ENCODE data around the gene RBBP8. TPM values are rescaled to one million over a fixed set of nuclear protein-coding genes. Genes with fewer than 3 reads are reported as not detected.
A peak's percentile ranks its signal among the peaks of the same experiment; 100 is the strongest.

Gene RBBP8
- total RNA-seq, 1 donor from 2014 or later: 75.2 TPM

GRCh38 chr18:22964116-22964515, 31.0 kb downstream of the RBBP8 start:
- Mint-ChIP-seq H3K27ac (peak overlapping the region; percentile 24), H3K4me1 (ENCODE audit: low read depth) (peaks cover 6% of the 10 kb centered on the region), H3K9me3 (ENCODE audit: low read depth) (no peaks in the 10 kb centered on the region), H3K4me3 (ENCODE audit: low read depth) (no peak overlapping the region), H3K27me3 (no peaks in the 10 kb centered on the region), H3K36me3 (ENCODE audit: insufficient read depth) (peaks cover 18% of the 10 kb centered on the region)
- no peak for TF ChIP-seq CTCF (IDR thresholded peaks at IDR 0.05; ENCODE audit: unreplicated experiment)
- no peak for DNase-seq (ENCODE audit: low spot score, unreplicated experiment)

GRCh38 chr18:22964722-22965121, 31.6 kb downstream of the RBBP8 start:
- no peak for DNase-seq (ENCODE audit: low spot score, unreplicated experiment)
- Mint-ChIP-seq H3K9me3 (ENCODE audit: low read depth) (no peaks in the 10 kb centered on the region), H3K4me3 (ENCODE audit: low read depth) (no peak overlapping the region), H3K27ac (no peak overlapping the region), H3K4me1 (ENCODE audit: low read depth) (peaks cover 6% of the 10 kb centered on the region), H3K27me3 (no peaks in the 10 kb centered on the region), H3K36me3 (ENCODE audit: insufficient read depth) (peaks cover 14% of the 10 kb centered on the region)
- no peak for TF ChIP-seq CTCF (IDR thresholded peaks at IDR 0.05; ENCODE audit: unreplicated experiment)

- Mint-ChIP-seq H3K9me3 (ENCODE audit: low read depth) (no peaks in the 10 kb centered on the region), H3K4me1 (ENCODE audit: low read depth) (no peaks in the 10 kb centered on the region), H3K27me3 (no peaks in the 10 kb centered on the region), H3K36me3 (ENCODE audit: insufficient read depth) (peaks cover 17% of the 10 kb centered on the region), H3K27ac (no peak overlapping the region), H3K4me3 (ENCODE audit: low read depth) (no peak overlapping the region)
- no peak for DNase-seq (ENCODE audit: low spot score, unreplicated experiment)
- no peak for TF ChIP-seq CTCF (IDR thresholded peaks at IDR 0.05; ENCODE audit: unreplicated experiment)
Observed at GRCh38 chr18:22971038-22971437, 37.9 kb downstream of the RBBP8 start.

- DNase-seq (ENCODE audit: low spot score, unreplicated experiment): no peak
- no peaks in the 10 kb centered on the region for H3K9me3 Mint-ChIP-seq (ENCODE audit: low read depth)
- no peaks in the 10 kb centered on the region for H3K27me3 Mint-ChIP-seq
- no peak for TF ChIP-seq CTCF (IDR thresholded peaks at IDR 0.05; ENCODE audit: unreplicated experiment)
- no peak overlapping the region for H3K4me3 Mint-ChIP-seq (ENCODE audit: low read depth)
- peaks cover 20% of the 10 kb centered on the region for H3K36me3 Mint-ChIP-seq (ENCODE audit: insufficient read depth)
- H3K4me1 Mint-ChIP-seq (ENCODE audit: low read depth): peaks cover 8% of the 10 kb centered on the region
- H3K27ac Mint-ChIP-seq: peak overlapping the region; percentile 2
Observed at GRCh38 chr18:22974001-22974400, 40.9 kb downstream of the RBBP8 start.

GRCh38 chr18:22974707-22975106, 41.6 kb downstream of the RBBP8 start:
- Mint-ChIP-seq H3K9me3 (ENCODE audit: low read depth) (no peaks in the 10 kb centered on the region), H3K27me3 (no peaks in the 10 kb centered on the region), H3K27ac (no peak overlapping the region), H3K4me3 (ENCODE audit: low read depth) (no peak overlapping the region), H3K4me1 (ENCODE audit: low read depth) (peaks cover 8% of the 10 kb centered on the region), H3K36me3 (ENCODE audit: insufficient read depth) (peaks cover 18% of the 10 kb centered on the region)
- no peak for TF ChIP-seq CTCF (IDR thresholded peaks at IDR 0.05; ENCODE audit: unreplicated experiment)
- no peak for DNase-seq (ENCODE audit: low spot score, unreplicated experiment)
